ENCODE data around the gene AP5M1.
"Not testable (repeated sequence)": the region's sequence is repeated elsewhere in the genome, so short reads cannot be mapped to it uniquely, and the experiment has no call there.

AP5M1 gene

GRCh38 chr14:57268161-57269069 is at the start of gene AP5M1, which contains the start of gene EXOC5:
Gene AP5M1, plus strand, starts transcription at chr14:57268971. Its CDS starts 344 bp downstream, at chr14:57269315.
Gene EXOC5, minus strand, starts transcription at chr14:57268905. Its CDS starts 257 bp downstream, at chr14:57268648.
- DNase-seq (ENCODE audit: low read depth), result peak; percentile 88

DNA sequence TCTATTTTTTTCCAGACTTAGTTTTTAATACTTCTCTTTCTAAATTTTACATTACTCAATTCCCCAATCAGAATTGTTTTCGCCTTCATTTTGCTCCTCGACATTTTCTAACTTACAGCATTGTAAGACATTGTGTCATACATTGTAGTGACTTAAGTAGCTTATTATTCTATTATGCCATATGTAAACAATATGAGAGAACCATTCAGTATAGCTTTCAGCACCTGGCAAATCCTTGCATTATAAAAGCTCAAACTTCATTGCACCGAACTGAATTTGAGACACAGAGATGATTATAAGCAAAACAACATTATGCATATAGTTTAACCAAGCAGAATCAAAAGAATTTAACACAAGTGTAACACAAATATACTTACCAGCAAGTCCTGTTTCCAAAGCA is 46.8 kb upstream of the AP5M1 start:
- DNase-seq (ENCODE audit: low read depth), result no peak

DNA sequence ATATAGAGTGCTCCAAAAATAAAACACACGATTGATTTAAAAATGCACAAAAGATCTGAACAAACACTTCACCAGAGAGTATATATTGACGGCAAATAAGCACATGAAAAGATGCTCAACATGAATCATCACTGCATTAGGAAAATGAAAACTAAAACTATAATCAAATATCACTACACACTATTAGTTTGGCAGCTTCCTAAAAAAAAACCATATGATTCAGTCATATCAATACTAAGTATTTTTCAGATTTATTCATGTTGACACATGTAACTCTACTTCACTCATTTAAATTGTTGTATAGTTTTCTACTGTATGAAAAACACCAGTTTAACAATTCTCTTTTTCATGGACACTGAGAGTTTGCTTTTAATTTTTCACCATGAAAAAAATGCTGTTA is 41.7 kb upstream of the AP5M1 start:
- DNase-seq (ENCODE audit: low read depth), result no peak

- DNase-seq (ENCODE audit: low read depth), result not testable (repeated sequence)
Measured at GRCh38 chr14:57228320-57228719, 40.5 kb upstream of the AP5M1 start.

DNA sequence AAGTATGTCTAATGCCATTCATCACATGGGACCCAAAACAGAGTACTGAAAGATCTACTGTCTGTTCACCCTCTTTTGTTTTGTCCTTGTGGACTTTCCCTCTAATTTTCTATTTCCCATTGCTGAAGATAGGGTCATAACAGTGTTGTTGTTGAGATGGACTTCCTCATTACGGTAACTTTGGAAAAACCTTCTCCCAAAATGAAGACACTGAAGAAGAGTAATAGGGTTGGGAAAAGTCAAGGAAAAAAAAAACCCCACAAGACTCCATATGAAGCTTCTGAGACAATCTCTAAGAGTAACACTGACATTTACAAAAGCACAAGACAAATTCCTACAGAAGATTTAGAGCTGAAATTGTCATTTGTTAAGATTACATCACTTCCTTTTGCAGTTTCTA is 36.8 kb upstream of the AP5M1 start:
- DNase-seq (ENCODE audit: low read depth), result no peak

GRCh38 chr14:57240115-57240514 is 28.7 kb upstream of the AP5M1 start:
- not testable (repeated sequence) for DNase-seq (ENCODE audit: low read depth)

DNA sequence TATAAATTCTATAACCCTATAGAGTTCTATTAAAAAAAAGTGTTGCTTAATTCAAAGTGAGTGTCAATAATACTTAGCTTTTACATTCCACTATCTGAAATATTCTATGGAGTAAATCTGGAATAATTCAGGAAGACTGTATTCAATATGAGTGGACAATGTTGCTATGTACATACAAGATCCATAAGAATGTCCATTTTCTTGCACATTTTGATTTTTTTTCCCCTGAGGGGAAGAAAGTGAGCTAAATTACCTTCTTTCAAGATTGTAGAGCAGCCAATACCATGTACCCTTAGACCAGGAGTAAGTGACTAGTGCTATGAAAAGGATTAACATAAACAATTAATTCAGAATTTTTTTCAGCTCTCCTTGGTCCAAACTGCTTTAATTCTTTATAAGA is 25.5 kb upstream of the AP5M1 start:
- DNase-seq (ENCODE audit: low read depth), result no peak

GRCh38 chr14:57244106-57244505 is 24.7 kb upstream of the AP5M1 start:
- DNase-seq (ENCODE audit: low read depth), result no peak

- no peak for DNase-seq (ENCODE audit: low read depth)
Measured at GRCh38 chr14:57245941-57246340, 22.8 kb upstream of the AP5M1 start.

GRCh38 chr14:57246933-57247657 is 21.7 kb upstream of the AP5M1 start:
- DNase-seq (ENCODE audit: low read depth), result no peak

GRCh38 chr14:57254884-57255283 is 13.9 kb upstream of the AP5M1 start:
- no peak for DNase-seq (ENCODE audit: low read depth)

GRCh38 chr14:57258221-57258620 is 10.6 kb upstream of the AP5M1 start:
- not testable (repeated sequence) for DNase-seq (ENCODE audit: low read depth)

- DNase-seq (ENCODE audit: low read depth), result no peak
Measured at GRCh38 chr14:57259672-57260071, 9.1 kb upstream of the AP5M1 start.

- no peak for DNase-seq (ENCODE audit: low read depth)
Measured at GRCh38 chr14:57261604-57262003, 7.2 kb upstream of the AP5M1 start.

GRCh38 chr14:57262117-57262516 is 6.7 kb upstream of the AP5M1 start:
- no peak for DNase-seq (ENCODE audit: low read depth)

- no peak for DNase-seq (ENCODE audit: low read depth)
Measured at GRCh38 chr14:57266065-57266464, 2.7 kb upstream of the AP5M1 start.

- DNase-seq (ENCODE audit: low read depth), result no peak
Measured at GRCh38 chr14:57273236-57273635, 4.5 kb downstream of the AP5M1 start.

- DNase-seq (ENCODE audit: low read depth), result no peak
Measured at GRCh38 chr14:57274551-57274950, 5.8 kb downstream of the AP5M1 start.

DNA sequence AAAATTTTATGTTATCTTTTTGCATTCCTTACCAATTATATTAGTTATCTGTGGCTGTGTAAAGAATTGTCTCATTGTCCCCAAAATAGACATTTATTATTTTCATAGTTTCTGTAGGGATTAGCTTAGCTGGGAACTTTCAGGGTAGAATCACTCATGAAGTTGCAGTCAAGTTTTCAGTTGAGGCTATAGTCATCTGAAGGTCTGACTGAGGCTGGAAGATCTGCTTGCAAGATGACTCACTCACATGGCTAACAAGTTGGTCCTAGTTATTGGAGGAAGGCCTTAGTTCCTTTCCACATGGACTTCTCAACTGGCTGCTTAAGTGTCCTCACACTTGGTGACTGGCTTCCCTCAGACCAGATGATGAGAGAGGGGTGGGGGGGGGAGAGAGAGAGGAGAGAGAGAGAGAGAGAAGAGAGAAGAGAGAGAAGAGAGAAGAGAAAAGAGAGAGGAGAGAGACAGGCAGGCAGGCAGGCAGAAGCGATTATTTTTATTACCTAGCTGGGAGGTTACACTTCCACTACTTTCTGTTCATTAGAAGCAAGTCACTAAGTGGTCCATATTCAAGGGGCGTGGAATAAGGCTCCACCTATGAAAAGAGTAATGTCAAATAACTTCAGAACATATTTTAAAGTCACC is 6.4 kb downstream of the AP5M1 start:
- no peak for DNase-seq (ENCODE audit: low read depth)

- no peak for DNase-seq (ENCODE audit: low read depth)
Measured at GRCh38 chr14:57277062-57277461, 8.3 kb downstream of the AP5M1 start.

DNA sequence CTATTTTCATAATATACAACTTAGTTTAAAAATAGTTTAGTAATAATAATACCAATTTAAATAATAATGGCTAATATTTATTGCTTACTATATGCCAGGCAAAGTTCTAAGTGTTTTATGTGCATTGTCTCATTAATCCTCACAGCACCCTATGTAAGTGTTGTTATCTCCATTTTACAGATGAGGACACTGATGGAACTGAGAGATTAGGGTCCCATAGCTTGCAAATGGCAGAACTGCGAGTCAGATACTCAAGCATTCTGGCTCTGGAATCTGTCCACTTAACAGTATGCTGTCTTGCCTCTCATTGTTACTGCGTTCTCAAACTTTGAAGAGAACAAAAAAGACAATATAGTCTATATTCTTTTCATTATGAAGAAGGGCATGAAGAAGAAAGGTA is 19.0 kb downstream of the AP5M1 start:
- DNase-seq (ENCODE audit: low read depth), result no peak

DNA sequence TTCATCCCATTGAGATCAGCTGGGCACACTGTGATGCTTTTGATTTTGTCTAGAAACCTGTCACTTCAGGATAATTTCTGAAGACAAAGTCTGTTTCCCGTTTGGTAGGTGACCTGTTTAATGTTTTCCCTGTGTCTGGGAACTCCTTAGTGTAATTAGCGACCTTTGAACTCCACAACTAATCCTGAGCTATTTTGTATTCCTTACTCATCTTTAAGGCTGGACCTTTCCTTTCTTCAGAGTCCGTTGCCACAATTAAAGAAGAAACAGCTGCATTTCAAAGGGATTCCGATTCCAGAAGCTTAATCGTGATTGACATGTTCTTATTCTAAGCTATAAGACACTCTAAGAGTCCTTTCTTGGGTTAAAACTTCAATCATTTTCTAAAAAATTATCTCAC is 22.0 kb downstream of the AP5M1 start:
- DNase-seq (ENCODE audit: low read depth), result no peak
